Measurements from ENCODE around the gene WNT4.

DNA sequence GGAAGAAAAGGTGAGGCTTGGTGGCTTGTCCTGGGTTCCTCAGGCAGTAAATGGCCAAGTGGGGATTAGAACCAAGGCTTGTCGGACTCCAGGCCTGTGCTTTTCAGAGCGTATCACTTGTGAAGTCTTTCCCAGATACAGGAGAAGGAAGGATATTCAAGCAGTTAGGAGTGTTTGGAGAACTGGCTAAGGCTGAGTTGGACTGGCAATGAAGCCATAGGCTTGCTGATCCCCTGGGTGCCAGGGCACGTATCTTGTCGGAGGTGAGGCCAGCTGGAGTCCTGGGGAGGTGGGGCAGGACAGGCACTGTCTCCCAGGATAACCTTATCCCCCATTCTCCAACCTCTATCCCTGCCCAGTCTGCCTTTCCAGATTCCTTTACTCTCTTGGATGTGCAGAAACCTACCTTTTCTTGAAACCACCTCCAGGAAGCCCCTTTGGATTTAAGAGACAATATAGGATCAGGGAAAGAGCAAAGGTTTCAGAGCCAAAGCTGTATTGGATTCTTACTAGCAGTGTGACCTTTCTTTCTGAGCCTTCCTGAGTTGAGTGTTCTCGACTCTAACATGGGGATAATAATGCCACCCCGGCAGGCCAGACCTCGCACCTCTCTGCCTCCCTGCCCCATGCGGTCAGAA, 18.2 kb downstream of the WNT4 start:
- TF ChIP-seq, protein P1, sequence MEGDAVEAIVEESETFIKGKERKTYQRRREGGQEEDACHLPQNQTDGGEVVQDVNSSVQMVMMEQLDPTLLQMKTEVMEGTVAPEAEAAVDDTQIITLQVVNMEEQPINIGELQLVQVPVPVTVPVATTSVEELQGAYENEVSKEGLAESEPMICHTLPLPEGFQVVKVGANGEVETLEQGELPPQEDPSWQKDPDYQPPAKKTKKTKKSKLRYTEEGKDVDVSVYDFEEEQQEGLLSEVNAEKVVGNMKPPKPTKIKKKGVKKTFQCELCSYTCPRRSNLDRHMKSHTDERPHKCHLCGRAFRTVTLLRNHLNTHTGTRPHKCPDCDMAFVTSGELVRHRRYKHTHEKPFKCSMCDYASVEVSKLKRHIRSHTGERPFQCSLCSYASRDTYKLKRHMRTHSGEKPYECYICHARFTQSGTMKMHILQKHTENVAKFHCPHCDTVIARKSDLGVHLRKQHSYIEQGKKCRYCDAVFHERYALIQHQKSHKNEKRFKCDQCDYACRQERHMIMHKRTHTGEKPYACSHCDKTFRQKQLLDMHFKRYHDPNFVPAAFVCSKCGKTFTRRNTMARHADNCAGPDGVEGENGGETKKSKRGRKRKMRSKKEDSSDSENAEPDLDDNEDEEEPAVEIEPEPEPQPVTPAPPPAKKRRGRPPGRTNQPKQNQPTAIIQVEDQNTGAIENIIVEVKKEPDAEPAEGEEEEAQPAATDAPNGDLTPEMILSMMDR (IDR thresholded peaks at IDR 0.05): no peak
- TF ChIP-seq POLR2A (IDR thresholded peaks at IDR 0.05): no peak

Measured in body of pancreas (tissue), 4 donors.